Spleen (tissue), 7 donors: Measurements from ENCODE around the gene KCNMB2.

Source experiments
- CTCF ChIP-seq, 11 experiments: fragments of 200-600 bp in 7 of 11; fragments of 450-650 bp in 4 of 11; sonication (generic) in 4 of 11; IDR thresholded peaks in 8 of 11; conservative IDR thresholded peaks in 3 of 11; 1 replicate in 7 of 11; 2 replicates in 4 of 11; pipeline versions ENCODE4 v1.4.0 to v1.8.0; 2016 to 2021; ENCODE audit warnings: antibody characterized with exemption in 11 of 11, inconsistent platforms in 4 of 11, mild to moderate bottlenecking in 1 of 11
- POLR2A ChIP-seq, 3 donors: fragments of 450-650 bp; IDR thresholded peaks; one replicate each; pipeline ENCODE4 v1.5.1; 2017; ENCODE audit warnings: antibody characterized with exemption in 3 of 3, mild to moderate bottlenecking in 1 of 3
- POLR2AphosphoS5 ChIP-seq, 3 donors: sonication (generic); formaldehyde crosslinking; IDR thresholded peaks; one replicate each; pipeline ENCODE4 v1.5.1; 2017; ENCODE audit warnings: antibody characterized with exemption in 3 of 3
- donor health status: DM: no; HTN: no; CAD: no; lungs with moderate emphysema.
- donor health status: DM: no; HTN: no; CAD: no.
- donor health status: DM: no; HTN: no; CAD: no.

- TF ChIP-seq POLR2A (IDR thresholded peaks at IDR 0.05) (no peak), CTCF (IDR thresholded peaks at IDR 0.05 in 8 of 11, conservative IDR thresholded peaks at IDR 0.05 in 3 of 11) (no peak), POLR2AphosphoS5 (IDR thresholded peaks at IDR 0.05) (no peak)
Observed at GRCh38 chr3:178750639-178751300, 214.5 kb downstream of the KCNMB2 start.
